CD4-positive, CD25-positive, alpha-beta regulatory T cell (primary cell): ENCODE data around the gene FOXO6. TPM values are rescaled to one million over a fixed set of nuclear protein-coding genes. Genes with fewer than 3 reads are reported as not detected.

Experiments used
- ATAC-seq, 2 donors: fragments of 150-1000 bp; cut with Tn5 transposase; one replicate each; pipeline ENCODE4 v1.10.0; 2021; ENCODE audit warnings: low read depth in 2 of 2, moderate number of reproducible peaks in 2 of 2, moderate library complexity in 1 of 2
- DNase-seq, 3 donors: peaks; one replicate each; pipeline versions ENCODE4 v3.0.0 to v3.0.0-alpha.2; 2012 to 2022; ENCODE audit warnings: mixed read lengths in 1 of 3
- H3K27ac ChIP-seq: one replicate; pipeline ENCODE4 v1.7.0; 2013; ENCODE audit warnings: mild to moderate bottlenecking, low read length; ENCODE audit not compliant: insufficient read depth, poor library complexity, severe bottlenecking
- H3K27me3 ChIP-seq: one replicate; pipeline ENCODE4 v1.7.0; 2013; ENCODE audit warnings: low read length; ENCODE audit not compliant: control insufficient read depth, insufficient read depth
- H3K36me3 ChIP-seq: one replicate; pipeline ENCODE4 v1.7.0; 2013; ENCODE audit warnings: mild to moderate bottlenecking, low read length, moderate library complexity; ENCODE audit not compliant: control insufficient read depth, insufficient read depth
- H3K4me1 ChIP-seq: 2 replicates; pipeline ENCODE4 v1.7.0; 2013; ENCODE audit warnings: mild to moderate bottlenecking, low read length; ENCODE audit not compliant: insufficient read depth, control insufficient read depth, poor library complexity, severe bottlenecking
- H3K4me3 ChIP-seq: one replicate; pipeline ENCODE4 v1.7.0; 2013; ENCODE audit warnings: low read depth, mild to moderate bottlenecking, low read length, moderate library complexity
- H3K9me3 ChIP-seq, 2 experiments: 1 replicate in 1 of 2; 2 replicates in 1 of 2; pipeline ENCODE4 v1.7.0; 2013; ENCODE audit warnings: low read length in 2 of 2, mild to moderate bottlenecking in 1 of 2, moderate library complexity in 1 of 2; ENCODE audit not compliant: control insufficient read depth in 2 of 2
- H3K27ac Mint-ChIP-seq, 3 donors: one replicate each; pipeline ENCODE4 v1.8.0; 2020 to 2022; ENCODE audit warnings: mild to moderate bottlenecking in 3 of 3, mixed read lengths in 3 of 3, moderate library complexity in 2 of 3
- H3K27me3 Mint-ChIP-seq: one replicate; pipeline ENCODE4 v1.8.0; 2022; ENCODE audit warnings: mild to moderate bottlenecking, mixed read lengths
- H3K36me3 Mint-ChIP-seq: one replicate; pipeline ENCODE4 v1.8.0; 2020; ENCODE audit warnings: mixed read lengths
- H3K4me1 Mint-ChIP-seq, 4 donors: one replicate each; pipeline ENCODE4 v1.8.0; 2020 to 2022; ENCODE audit warnings: mixed read lengths in 4 of 4, mild to moderate bottlenecking in 1 of 4
- H3K4me3 Mint-ChIP-seq, 4 donors: one replicate each; pipeline ENCODE4 v1.8.0; 2020 to 2022; ENCODE audit warnings: mild to moderate bottlenecking in 4 of 4, mixed read lengths in 4 of 4, moderate library complexity in 3 of 4
- H3K9me3 Mint-ChIP-seq, 7 donors: one replicate each; pipeline ENCODE4 v1.8.0; 2020 to 2022; ENCODE audit warnings: mixed read lengths in 7 of 7, mild to moderate bottlenecking in 3 of 7, moderate library complexity in 2 of 7
- polyA plus RNA-seq, 4 donors: library from polyadenylated mRNA; unstranded; fragments of 300-500 nt; fragmentation: Illumina TruSeq; gene quantifications; one replicate each; pipeline ENCODE4 v1.2.3, GENCODE V29; 2021
- total RNA-seq: library from RNA; stranded (reverse); gene quantifications from one replicate; pipeline ENCODE4 v1.2.3, GENCODE V29; 2022

FOXO6 gene
- total and polyA plus RNA-seq, 5 donors from 2014 or later, result 0.91 TPM; not detected in 4

DNA sequence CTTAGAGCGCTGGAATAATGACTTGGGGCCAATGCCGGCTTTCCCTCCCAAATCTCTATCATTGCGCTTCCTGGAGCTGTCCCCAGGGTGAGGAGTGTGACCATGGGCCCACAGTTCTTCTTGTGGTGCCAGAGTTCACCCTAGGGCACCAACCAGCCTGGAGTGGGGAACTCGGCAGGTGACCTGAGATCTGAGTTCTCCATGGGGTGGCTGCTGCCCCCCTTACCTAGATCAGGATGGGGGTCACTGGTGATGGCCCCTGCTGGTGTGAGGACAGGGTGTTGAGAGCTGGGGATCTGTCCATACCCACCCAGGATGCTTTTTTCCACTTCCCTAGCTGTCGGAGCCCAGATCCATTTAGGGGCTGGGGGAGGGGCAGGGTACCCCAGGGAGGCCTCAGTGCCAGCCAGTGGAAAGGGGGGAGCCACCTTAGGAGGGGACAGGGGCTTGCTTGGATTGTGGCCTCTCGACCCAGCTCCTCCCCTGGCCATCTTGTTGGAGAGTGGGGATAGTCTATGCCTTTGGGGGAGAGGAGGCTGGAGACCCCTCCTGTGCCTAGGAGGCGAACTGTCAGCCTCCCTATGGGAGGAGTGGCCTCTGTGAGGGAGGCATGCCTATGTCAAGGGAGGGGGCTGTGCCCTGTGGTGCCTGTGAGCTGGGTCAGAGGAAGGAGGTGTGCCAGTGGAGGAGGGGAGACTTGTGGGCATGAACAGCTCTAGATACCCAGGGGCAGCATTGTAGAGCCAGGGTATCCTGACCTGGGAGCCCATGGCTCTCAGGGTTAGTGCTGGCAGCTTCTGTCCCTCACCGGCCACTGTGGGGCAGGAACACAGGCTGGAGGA, 1.7 kb downstream of the FOXO6 start:
- ATAC-seq (no peak), DNase-seq (no peak)
- peaks cover 42% of the 10 kb centered on the region for H3K27me3 Mint-ChIP-seq
- H3K36me3 Mint-ChIP-seq, result no peaks in the 10 kb centered on the region
- Histone ChIP-seq H3K36me3 (no peaks in the 10 kb centered on the region), H3K9me3 (no peaks in the 10 kb centered on the region), H3K4me1 (peaks cover 27% of the 10 kb centered on the region), H3K27me3 (peaks cover 24% of the 10 kb centered on the region), H3K27ac (no peak overlapping the region), H3K4me3 (no peak overlapping the region)
- H3K9me3 Mint-ChIP-seq, result no peaks in the 10 kb centered on the region
- peak overlapping the region in 2 of 3 donors; percentile 20 to 67 for H3K27ac Mint-ChIP-seq
- H3K4me3 Mint-ChIP-seq, result peak overlapping the region; percentile 23 to 79 (median 63)
- H3K4me1 Mint-ChIP-seq, result peaks cover 0 to 40% (median 4%) of the 10 kb centered on the region in 4 donors

DNA sequence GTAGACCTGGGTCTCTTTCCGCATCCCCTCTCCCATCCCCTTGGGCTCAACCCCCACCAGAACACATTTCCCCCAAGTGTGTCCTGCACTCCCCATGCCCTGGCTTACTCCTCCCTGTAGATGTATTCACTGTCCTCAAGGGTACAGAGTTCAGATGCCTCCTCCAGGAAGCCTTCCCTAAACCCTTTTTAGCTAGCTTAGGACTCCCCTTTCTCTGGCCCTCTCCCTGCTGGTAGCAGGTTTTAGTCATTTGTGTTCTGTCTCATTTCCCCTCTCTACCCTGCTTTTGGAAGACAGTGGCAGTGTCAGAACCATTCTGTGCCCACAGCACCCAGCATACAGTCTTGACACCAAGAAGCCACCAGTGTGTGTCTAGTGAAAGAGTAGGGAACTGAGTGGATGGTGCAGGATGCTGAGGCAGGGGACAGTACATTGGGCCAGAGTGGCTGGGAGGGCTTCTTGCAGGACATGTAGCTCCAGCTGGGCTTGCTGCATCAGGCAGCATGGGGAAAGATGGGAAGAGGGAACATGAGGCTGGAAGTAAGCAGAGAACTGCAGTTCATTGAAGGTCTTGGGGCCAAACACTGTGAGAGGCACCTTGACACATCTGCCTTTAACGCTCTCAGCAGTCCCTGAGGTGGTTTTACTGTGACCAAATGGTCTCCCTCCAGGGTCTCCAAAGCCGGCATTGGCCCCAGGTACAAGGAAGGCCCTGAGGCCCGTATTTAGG, 2.5 kb downstream of the FOXO6 start:
- peak overlapping the region; percentile 23 to 78 (median 49) for H3K4me3 Mint-ChIP-seq
- peaks cover 26% of the 10 kb centered on the region for H3K27me3 ChIP-seq
- no peaks in the 10 kb centered on the region for H3K9me3 Mint-ChIP-seq
- H3K27ac ChIP-seq, result no peak overlapping the region
- H3K4me3 ChIP-seq, result no peak overlapping the region
- H3K36me3 ChIP-seq, result no peaks in the 10 kb centered on the region
- peaks cover 27% of the 10 kb centered on the region for H3K4me1 ChIP-seq
- no peak for ATAC-seq
- peak overlapping the region in 2 of 3 donors; percentile 39 to 67 for H3K27ac Mint-ChIP-seq
- H3K36me3 Mint-ChIP-seq, result no peaks in the 10 kb centered on the region
- H3K27me3 Mint-ChIP-seq, result peaks cover 50% of the 10 kb centered on the region
- H3K9me3 ChIP-seq, result no peaks in the 10 kb centered on the region
- DNase-seq, result no peak
- H3K4me1 Mint-ChIP-seq, result peaks cover 0 to 40% (median 4%) of the 10 kb centered on the region in 4 donors

DNA sequence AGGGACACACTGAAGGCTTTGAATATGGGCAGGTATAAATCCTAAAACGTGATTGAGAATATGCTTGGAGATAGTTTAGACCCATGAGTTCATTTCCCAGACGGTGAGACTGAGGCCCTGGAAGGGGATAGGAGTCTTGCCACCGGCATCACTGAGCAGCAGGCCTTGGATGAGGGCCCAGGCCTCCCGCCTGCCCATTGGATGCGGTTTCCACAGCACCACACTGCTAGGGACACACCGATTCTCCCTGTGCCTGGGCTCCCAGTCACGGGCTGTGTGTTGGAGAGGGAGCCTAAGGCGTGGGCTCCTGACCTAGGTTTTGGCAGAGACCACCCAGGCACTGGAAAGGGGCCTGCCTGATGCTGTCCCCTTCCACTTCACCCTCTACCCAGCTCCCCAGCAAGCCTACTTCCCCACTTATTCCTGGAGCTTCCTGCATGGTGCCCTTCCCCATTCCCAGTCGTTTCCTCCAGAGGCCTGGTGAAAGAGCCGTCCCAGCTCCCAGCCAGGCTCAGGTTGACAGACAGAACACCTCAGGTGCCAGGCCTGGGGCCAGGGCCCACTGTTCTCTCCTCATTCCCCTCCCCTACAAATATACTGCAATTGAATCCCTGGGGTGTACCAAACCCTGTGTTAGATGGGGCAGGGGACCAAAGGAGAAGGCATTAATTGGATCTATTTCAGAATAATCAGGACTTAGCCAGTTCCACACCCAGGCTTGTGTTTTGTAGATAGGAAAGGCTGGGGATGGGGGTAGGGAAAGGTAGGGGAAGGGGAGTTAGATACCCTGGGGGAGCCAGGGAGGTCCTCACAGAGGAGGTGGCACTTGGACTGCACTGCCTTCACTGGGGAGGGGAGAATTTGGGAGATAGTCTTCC, 3.4 kb downstream of the FOXO6 start:
- Mint-ChIP-seq H3K27me3 (peaks cover 56% of the 10 kb centered on the region), H3K27ac (peak overlapping the region in 2 of 3 donors; percentile 20 to 28), H3K9me3 (no peaks in the 10 kb centered on the region)

DNA sequence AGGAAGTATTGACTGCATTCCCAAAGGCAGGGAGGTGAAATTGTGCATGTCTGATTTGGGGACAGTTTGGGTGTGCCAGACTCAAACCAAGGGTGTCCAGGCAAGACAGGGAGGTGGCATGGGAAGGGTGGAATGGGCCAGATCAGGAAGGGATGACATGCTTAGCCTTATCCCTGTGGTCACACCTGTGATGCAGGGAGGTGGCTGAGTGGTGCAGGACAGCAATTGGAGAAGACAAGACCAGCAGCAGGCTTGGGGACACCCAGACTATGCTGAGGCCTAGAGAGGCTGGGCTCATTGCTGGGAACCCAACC, 4.0 kb downstream of the FOXO6 start:
- peaks cover 56% of the 10 kb centered on the region for H3K27me3 Mint-ChIP-seq
- Histone ChIP-seq H3K27ac (no peak overlapping the region), H3K27me3 (peaks cover 26% of the 10 kb centered on the region), H3K4me1 (peaks cover 27% of the 10 kb centered on the region), H3K36me3 (no peaks in the 10 kb centered on the region), H3K4me3 (no peak overlapping the region), H3K9me3 (no peaks in the 10 kb centered on the region)
- peaks cover 0 to 34% (median 3%) of the 10 kb centered on the region in 4 donors for H3K4me1 Mint-ChIP-seq
- H3K9me3 Mint-ChIP-seq, result peaks cover 0 to 2% (median 0%) of the 10 kb centered on the region in 7 donors
- peak overlapping the region in 1 of 3 donors; percentile 28 for H3K27ac Mint-ChIP-seq
- ATAC-seq (no peak), DNase-seq (no peak)
- H3K36me3 Mint-ChIP-seq, result no peaks in the 10 kb centered on the region
- peak overlapping the region in 3 of 4 donors; percentile 8 to 59 (median 17) for H3K4me3 Mint-ChIP-seq

More for the DNA sequence above, 3.4 kb downstream of the FOXO6 start:
- Mint-ChIP-seq H3K4me1 (peaks cover 0 to 38% (median 3%) of the 10 kb centered on the region in 4 donors), H3K36me3 (no peaks in the 10 kb centered on the region), H3K4me3 (peak overlapping the region in 3 of 4 donors; percentile 8 to 39 (median 17))
- H3K36me3 ChIP-seq, result no peaks in the 10 kb centered on the region
- peaks cover 26% of the 10 kb centered on the region for H3K27me3 ChIP-seq
- no peak overlapping the region for H3K4me3 ChIP-seq
- no peaks in the 10 kb centered on the region for H3K9me3 ChIP-seq
- DNase-seq (no peak), ATAC-seq (no peak)
- no peak overlapping the region for H3K27ac ChIP-seq
- H3K4me1 ChIP-seq, result peaks cover 27% of the 10 kb centered on the region

DNA sequence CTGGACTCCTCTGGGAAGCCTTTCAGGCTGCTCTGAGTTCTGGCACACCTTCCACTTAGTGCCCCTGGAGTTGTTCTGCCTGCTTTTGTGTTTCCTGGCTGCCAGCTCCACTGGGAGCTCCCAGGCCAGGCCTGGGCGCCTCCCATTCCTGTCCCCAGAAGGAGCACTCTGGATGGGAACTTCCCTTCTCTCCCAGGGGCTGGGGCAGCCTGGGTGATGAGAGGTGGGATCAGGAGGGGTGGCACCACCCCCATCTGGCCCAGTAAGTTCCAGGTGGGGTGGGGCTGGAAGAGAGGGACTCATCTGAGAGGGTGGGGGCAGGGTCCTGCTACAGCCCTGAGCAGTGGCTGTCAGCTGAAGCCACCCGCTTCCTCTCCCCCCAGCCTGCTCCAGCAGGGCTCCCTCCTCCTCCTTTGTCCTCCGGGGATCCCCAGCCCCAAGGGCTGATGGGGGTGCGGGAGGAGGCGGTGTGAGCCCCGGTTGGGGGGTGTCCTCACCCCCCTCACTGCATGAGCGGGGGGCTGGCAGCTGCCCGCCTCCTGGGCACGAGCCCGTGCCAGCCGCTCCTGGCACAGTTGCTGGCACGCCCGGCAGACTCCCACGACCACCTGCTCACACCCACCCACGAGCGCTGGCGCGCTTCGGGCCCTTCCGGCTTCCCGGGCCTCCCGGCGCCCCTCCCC, 4.7 kb downstream of the FOXO6 start:
- Mint-ChIP-seq H3K27ac (peak overlapping the region in 2 of 3 donors; percentile 63 to 71), H3K9me3 (peaks cover 0 to 2% (median 0%) of the 10 kb centered on the region in 7 donors), H3K27me3 (peaks cover 56% of the 10 kb centered on the region), H3K4me3 (peak overlapping the region in 2 of 4 donors; percentile 8 to 24), H3K4me1 (peaks cover 0 to 28% (median 0%) of the 10 kb centered on the region in 4 donors), H3K36me3 (no peaks in the 10 kb centered on the region)
- H3K4me1 ChIP-seq, result peaks cover 27% of the 10 kb centered on the region
- H3K9me3 ChIP-seq, result no peaks in the 10 kb centered on the region
- H3K4me3 ChIP-seq, result no peak overlapping the region
- H3K27ac ChIP-seq, result no peak overlapping the region
- ATAC-seq, result no peak
- no peaks in the 10 kb centered on the region for H3K36me3 ChIP-seq
- peaks cover 27% of the 10 kb centered on the region for H3K27me3 ChIP-seq
- no peak for DNase-seq

DNA sequence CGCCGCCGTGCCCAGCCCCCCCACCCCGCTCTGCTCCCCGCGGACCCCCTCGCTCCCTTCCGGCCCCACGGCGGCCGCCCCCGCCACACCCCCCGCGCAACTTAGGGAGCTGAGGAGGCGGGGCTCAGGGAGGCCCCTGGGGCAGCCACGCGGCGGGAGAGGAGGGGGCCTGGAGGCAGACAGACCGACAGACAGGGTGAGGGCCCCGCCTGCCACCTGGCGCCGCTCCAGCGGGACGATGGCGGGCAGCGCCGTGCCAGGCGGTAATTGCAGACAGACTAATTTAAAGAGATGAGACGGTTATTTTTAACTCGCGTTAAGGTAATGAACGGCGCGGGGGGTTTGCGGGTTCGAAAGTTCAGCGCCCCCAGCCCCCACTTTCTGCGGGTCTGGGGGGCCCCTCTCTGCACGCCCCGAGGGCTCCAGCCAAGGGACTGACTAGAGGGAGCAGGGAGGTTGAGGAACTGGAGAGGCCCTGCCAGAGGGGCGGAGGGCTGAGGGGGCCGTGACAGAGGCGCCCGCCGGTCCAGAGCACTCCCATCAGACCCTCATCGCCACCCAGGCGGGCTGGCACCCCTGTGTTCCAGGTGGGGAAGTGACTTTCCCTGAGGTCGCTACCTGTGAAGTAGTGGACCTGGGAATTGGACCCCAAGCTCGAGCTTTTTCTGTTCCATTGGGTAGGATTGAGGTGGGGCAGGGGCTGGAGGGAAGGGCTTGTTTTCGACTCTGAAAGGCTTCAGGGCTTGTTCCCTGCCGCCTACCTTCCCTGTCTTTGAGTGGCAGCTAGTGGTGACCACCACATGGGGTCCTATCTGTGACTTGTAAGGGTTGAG, 5.4 kb downstream of the FOXO6 start:
- peaks cover 0 to 28% (median 0%) of the 10 kb centered on the region in 4 donors for H3K4me1 Mint-ChIP-seq

More for the DNA sequence above, 5.4 kb downstream of the FOXO6 start:
- Mint-ChIP-seq H3K27ac (peak overlapping the region in 1 of 3 donors; percentile 25), H3K9me3 (peaks cover 0 to 2% (median 0%) of the 10 kb centered on the region in 7 donors), H3K36me3 (no peaks in the 10 kb centered on the region), H3K4me3 (peak overlapping the region in 2 of 4 donors; percentile 43 to 58), H3K27me3 (peaks cover 56% of the 10 kb centered on the region)
- H3K27ac ChIP-seq, result no peak overlapping the region
- H3K4me1 ChIP-seq, result peaks cover 27% of the 10 kb centered on the region
- H3K9me3 ChIP-seq, result no peaks in the 10 kb centered on the region
- no peaks in the 10 kb centered on the region for H3K36me3 ChIP-seq
- peaks cover 29% of the 10 kb centered on the region for H3K27me3 ChIP-seq
- ATAC-seq (peak; percentile 15 to 20), DNase-seq (peak in 2 of 3 donors; percentile 16 to 26)
- H3K4me3 ChIP-seq, result no peak overlapping the region
